PC-3 (cell line): Measurements from ENCODE around the gene ATP8A2.

Source experiments
- CTCF ChIP-seq: fragments of 300-600 bp; sonication (generic); conservative IDR thresholded peaks from 2 replicates; pipeline ENCODE4 v1.5.1; 2017; ENCODE audit warnings: antibody characterized with exemption, low read depth, mild to moderate bottlenecking, low read length
- EZH2 ChIP-seq: fragments of 300-600 bp; sonication (generic); IDR thresholded peaks from one replicate; pipeline ENCODE4 v1.6.1; 2017; ENCODE audit warnings: antibody characterized with exemption, mild to moderate bottlenecking, low read length; ENCODE audit not compliant: unreplicated experiment
- EZH2phosphoT487 ChIP-seq: fragments of 300-600 bp; sonication (generic); IDR thresholded peaks from 2 replicates; pipeline ENCODE4 v1.6.1; 2018; ENCODE audit warnings: mild to moderate bottlenecking, antibody characterized with exemption, low read length, borderline replicate concordance

- TF ChIP-seq EZH2phosphoT487 (no peak), CTCF (no peak), EZH2 (no peak)
Observed at GRCh38 chr13:25771202-25771601, 399.4 kb downstream of the ATP8A2 start.
